ENCODE measurements around the gene CDK14. TPM values are rescaled to one million over a fixed set of nuclear protein-coding genes. Genes with fewer than 3 reads are reported as not detected.

The CDK14 gene
- total and polyA plus RNA-seq, 4 donors = 4.2 to 12.4 (median 7.4) TPM

GRCh38 chr7:91093181-91093580 lies 497.1 kb downstream of the CDK14 start (continued):
- TF ChIP-seq ZBTB33 (IDR thresholded peaks at IDR 0.05) (no peak), GABPA (IDR thresholded peaks at IDR 0.05 in 1 of 2, conservative IDR thresholded peaks at IDR 0.05 in 1 of 2) (no peak), RAD21 (IDR thresholded peaks at IDR 0.05) (no peak), YY1 (IDR thresholded peaks at IDR 0.05) (no peak), JUND (IDR thresholded peaks at IDR 0.05) (no peak)
- TF ChIP-seq, protein P1, sequence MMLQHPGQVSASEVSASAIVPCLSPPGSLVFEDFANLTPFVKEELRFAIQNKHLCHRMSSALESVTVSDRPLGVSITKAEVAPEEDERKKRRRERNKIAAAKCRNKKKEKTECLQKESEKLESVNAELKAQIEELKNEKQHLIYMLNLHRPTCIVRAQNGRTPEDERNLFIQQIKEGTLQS (IDR thresholded peaks at IDR 0.05) = no peak

GRCh38 chr7:91098566-91098965 lies 502.4 kb downstream of the CDK14 start:
- H3K4me1 ChIP-seq (ENCODE audit: control insufficient read depth in 4 of 4, insufficient read depth in 4 of 4, low read length in 3 of 4) = no peaks in the 10 kb centered on the region
- no peaks in the 10 kb centered on the region for H3K36me3 ChIP-seq (ENCODE audit: control insufficient read depth in 4 of 4, insufficient read depth in 3 of 4, low read depth in 1 of 4, low read length in 3 of 4)
- H3K27ac ChIP-seq (ENCODE audit: low read depth in 1 of 2, low read length in 2 of 2) = no peak overlapping the region
- WGBS = 81% methylated on average over 1 of the region's 1 CpG
- no peak overlapping the region for H3K9ac ChIP-seq (ENCODE audit: low read depth in 1 of 2, low read length in 2 of 2)
- no peaks in the 10 kb centered on the region for H3K27me3 ChIP-seq (ENCODE audit: control insufficient read depth in 4 of 4, insufficient read depth in 4 of 4, low read length in 3 of 4)
- TF ChIP-seq EGR1 (IDR thresholded peaks at IDR 0.05; ENCODE audit: low read depth in 2 of 2) (no peak), YY1 (IDR thresholded peaks at IDR 0.05) (no peak), CTCF (IDR thresholded peaks at IDR 0.05; ENCODE audit: low read depth, low read length, missing input control) (no peak), FOXA2 (IDR thresholded peaks at IDR 0.05) (no peak), HNF4G (IDR thresholded peaks at IDR 0.05) (no peak), HNF4A (conservative IDR thresholded peaks at IDR 0.05) (no peak), FOXA1 (IDR thresholded peaks at IDR 0.05) (no peak), RAD21 (IDR thresholded peaks at IDR 0.05) (no peak), SP1 (IDR thresholded peaks at IDR 0.05) (no peak)
- TF ChIP-seq, protein P2, sequence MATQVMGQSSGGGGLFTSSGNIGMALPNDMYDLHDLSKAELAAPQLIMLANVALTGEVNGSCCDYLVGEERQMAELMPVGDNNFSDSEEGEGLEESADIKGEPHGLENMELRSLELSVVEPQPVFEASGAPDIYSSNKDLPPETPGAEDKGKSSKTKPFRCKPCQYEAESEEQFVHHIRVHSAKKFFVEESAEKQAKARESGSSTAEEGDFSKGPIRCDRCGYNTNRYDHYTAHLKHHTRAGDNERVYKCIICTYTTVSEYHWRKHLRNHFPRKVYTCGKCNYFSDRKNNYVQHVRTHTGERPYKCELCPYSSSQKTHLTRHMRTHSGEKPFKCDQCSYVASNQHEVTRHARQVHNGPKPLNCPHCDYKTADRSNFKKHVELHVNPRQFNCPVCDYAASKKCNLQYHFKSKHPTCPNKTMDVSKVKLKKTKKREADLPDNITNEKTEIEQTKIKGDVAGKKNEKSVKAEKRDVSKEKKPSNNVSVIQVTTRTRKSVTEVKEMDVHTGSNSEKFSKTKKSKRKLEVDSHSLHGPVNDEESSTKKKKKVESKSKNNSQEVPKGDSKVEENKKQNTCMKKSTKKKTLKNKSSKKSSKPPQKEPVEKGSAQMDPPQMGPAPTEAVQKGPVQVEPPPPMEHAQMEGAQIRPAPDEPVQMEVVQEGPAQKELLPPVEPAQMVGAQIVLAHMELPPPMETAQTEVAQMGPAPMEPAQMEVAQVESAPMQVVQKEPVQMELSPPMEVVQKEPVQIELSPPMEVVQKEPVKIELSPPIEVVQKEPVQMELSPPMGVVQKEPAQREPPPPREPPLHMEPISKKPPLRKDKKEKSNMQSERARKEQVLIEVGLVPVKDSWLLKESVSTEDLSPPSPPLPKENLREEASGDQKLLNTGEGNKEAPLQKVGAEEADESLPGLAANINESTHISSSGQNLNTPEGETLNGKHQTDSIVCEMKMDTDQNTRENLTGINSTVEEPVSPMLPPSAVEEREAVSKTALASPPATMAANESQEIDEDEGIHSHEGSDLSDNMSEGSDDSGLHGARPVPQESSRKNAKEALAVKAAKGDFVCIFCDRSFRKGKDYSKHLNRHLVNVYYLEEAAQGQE (IDR thresholded peaks at IDR 0.05) = no peak
- TF ChIP-seq, protein P1 (IDR thresholded peaks at IDR 0.05) = no peak
- no peaks in the 10 kb centered on the region for H3K9me3 ChIP-seq (ENCODE audit: control insufficient read depth in 4 of 4, low read length in 3 of 4)
- DNase-seq (ENCODE audit: low spot score) = no peak
- no peak overlapping the region for H3K4me3 ChIP-seq (ENCODE audit: low read depth in 1 of 3, low read length in 3 of 3)
